ENCODE data around the gene PBXIP1.

The PBXIP1 gene

GRCh38 chr1:154940213-154940560 lies 15.7 kb downstream of the PBXIP1 start:
- Histone ChIP-seq H3K4me1 (ENCODE audit: insufficient read depth, low read length) (peaks cover 60% of the 10 kb centered on the region), H3K4me3 (ENCODE audit: low read depth in 1 of 2, low read length in 2 of 2) (no peak overlapping the region), H3K27me3 (ENCODE audit: insufficient read depth, low read length, poor library complexity) (no peaks in the 10 kb centered on the region), H2AFZ (ENCODE audit: low read depth, low read length) (no peak overlapping the region), H3K79me2 (ENCODE audit: insufficient read depth, low read length) (peaks cover 10% of the 10 kb centered on the region), H3K27ac (ENCODE audit: low read length) (no peak overlapping the region), H3K9me3 (ENCODE audit: insufficient read depth, low read length, severe bottlenecking) (no peaks in the 10 kb centered on the region), H4K20me1 (ENCODE audit: insufficient read depth, low read length) (no peaks in the 10 kb centered on the region; the same call in 1 of the 2 replicates), H3K9ac (ENCODE audit: low read depth, low read length) (no peak overlapping the region), H3K4me2 (ENCODE audit: insufficient read depth, low read length) (no peak overlapping the region), H3K36me3 (ENCODE audit: insufficient read depth, low read length) (peaks cover 7% of the 10 kb centered on the region)
- ATAC-seq (ENCODE audit: insufficient read depth, low read depth) (no peak), DNase-seq (no peak)
- no peak for TF ChIP-seq CTCF (IDR thresholded peaks at IDR 0.05; ENCODE audit: borderline replicate concordance, extremely low read depth, low read length, poor library complexity, severe bottlenecking)
- TF ChIP-seq EZH2 (IDR thresholded peaks at IDR 0.05; ENCODE audit: borderline replicate concordance, low read depth, low read length, severe bottlenecking): no peak

- no peak for DNase-seq
- H3K27ac ChIP-seq (ENCODE audit: low read length): no peak overlapping the region
- 0 out of 2 replicates have a peak overlapping the region, but pooled peaks have one; percentile 69 for H3K9ac ChIP-seq (ENCODE audit: low read depth, low read length)
- H3K4me1 ChIP-seq (ENCODE audit: insufficient read depth, low read length): peaks cover 62% of the 10 kb centered on the region
- H3K4me3 ChIP-seq (ENCODE audit: low read depth in 1 of 2, low read length in 2 of 2): no peak overlapping the region
- no peak for TF ChIP-seq EZH2 (IDR thresholded peaks at IDR 0.05; ENCODE audit: borderline replicate concordance, low read depth, low read length, severe bottlenecking)
- TF ChIP-seq CTCF (IDR thresholded peaks at IDR 0.05; ENCODE audit: borderline replicate concordance, extremely low read depth, low read length, poor library complexity, severe bottlenecking): no peak
- H3K27me3 ChIP-seq (ENCODE audit: insufficient read depth, low read length, poor library complexity): no peaks in the 10 kb centered on the region
- peak overlapping the region; percentile 87 for H3K4me2 ChIP-seq (ENCODE audit: insufficient read depth, low read length)
- ATAC-seq (ENCODE audit: insufficient read depth, low read depth): no peak
- H3K79me2 ChIP-seq (ENCODE audit: insufficient read depth, low read length): peaks cover 12% of the 10 kb centered on the region
- no peak overlapping the region for H2AFZ ChIP-seq (ENCODE audit: low read depth, low read length)
- no peaks in the 10 kb centered on the region for H3K36me3 ChIP-seq (ENCODE audit: insufficient read depth, low read length)
- H4K20me1 ChIP-seq (ENCODE audit: insufficient read depth, low read length): no peaks in the 10 kb centered on the region
- H3K9me3 ChIP-seq (ENCODE audit: insufficient read depth, low read length, severe bottlenecking): no peaks in the 10 kb centered on the region
Observed at GRCh38 chr1:154938604-154939399, 17.1 kb downstream of the PBXIP1 start.

GRCh38 chr1:154937988-154938386 lies 17.9 kb downstream of the PBXIP1 start:
- Histone ChIP-seq H3K9ac (ENCODE audit: low read depth, low read length) (peak overlapping the region; percentile 69), H3K4me2 (ENCODE audit: insufficient read depth, low read length) (peak overlapping the region; percentile 87), H3K27me3 (ENCODE audit: insufficient read depth, low read length, poor library complexity) (no peaks in the 10 kb centered on the region), H3K9me3 (ENCODE audit: insufficient read depth, low read length, severe bottlenecking) (no peaks in the 10 kb centered on the region), H3K79me2 (ENCODE audit: insufficient read depth, low read length) (peaks cover 12% of the 10 kb centered on the region), H3K4me1 (ENCODE audit: insufficient read depth, low read length) (peaks cover 55% of the 10 kb centered on the region), H2AFZ (ENCODE audit: low read depth, low read length) (peak overlapping the region; percentile 86; the same call in 1 of the 2 replicates), H3K4me3 (ENCODE audit: low read depth in 1 of 2, low read length in 2 of 2) (peak overlapping the region; percentile 27 to 64; a peak in 3 of 4 replicates), H3K27ac (ENCODE audit: low read length) (peak overlapping the region; percentile 95), H3K36me3 (ENCODE audit: insufficient read depth, low read length) (no peaks in the 10 kb centered on the region), H4K20me1 (ENCODE audit: insufficient read depth, low read length) (no peaks in the 10 kb centered on the region)
- ATAC-seq (ENCODE audit: insufficient read depth, low read depth): no peak
- no peak for DNase-seq
- no peak for TF ChIP-seq CTCF (IDR thresholded peaks at IDR 0.05; ENCODE audit: borderline replicate concordance, extremely low read depth, low read length, poor library complexity, severe bottlenecking)
- TF ChIP-seq EZH2 (IDR thresholded peaks at IDR 0.05; ENCODE audit: borderline replicate concordance, low read depth, low read length, severe bottlenecking): no peak

Measured in DND-41 (cell line).